Natural killer cell (primary cell): ENCODE measurements around the gene JARID2. TPM values are rescaled to one million over a fixed set of nuclear protein-coding genes. Genes with fewer than 3 reads are reported as not detected.

Experiments
- ATAC-seq, 3 donors: fragments of 150-1000 bp in 2 of 3; fragments of 200-7000 bp in 1 of 3; cut with Tn5 transposase; 1 replicate in 1 of 3; 2 replicates in 2 of 3; pipeline ENCODE4 v1.10.0; 2021; ENCODE audit warnings: mild to moderate bottlenecking in 2 of 3, moderate library complexity in 2 of 3
- DNase-seq, 2 donors: peaks; one replicate each; pipeline versions ENCODE4 v3.0.0 to v3.0.0-alpha.2; 2013 to 2021; ENCODE audit warnings: mixed read lengths in 1 of 2
- H3K27ac ChIP-seq: one replicate; pipeline ENCODE4 v1.5.1; 2013; ENCODE audit warnings: mild to moderate bottlenecking, low read length
- H3K27me3 ChIP-seq: one replicate; pipeline ENCODE4 v1.6.1; 2013; ENCODE audit warnings: low read length; ENCODE audit not compliant: control insufficient read depth, insufficient read depth
- H3K36me3 ChIP-seq: one replicate; pipeline ENCODE4 v1.6.1; 2013; ENCODE audit warnings: low read length; ENCODE audit not compliant: control insufficient read depth, insufficient read depth
- H3K4me1 ChIP-seq: one replicate; pipeline ENCODE4 v1.6.1; 2013; ENCODE audit warnings: low read length; ENCODE audit not compliant: control insufficient read depth, insufficient read depth
- H3K4me3 ChIP-seq: one replicate; pipeline ENCODE4 v1.5.1; 2013; ENCODE audit warnings: low read length
- H3K9me3 ChIP-seq: one replicate; pipeline ENCODE4 v1.6.1; 2013; ENCODE audit warnings: low read length; ENCODE audit not compliant: control insufficient read depth, insufficient read depth
- H3K27ac Mint-ChIP-seq, 2 donors: one replicate each; pipeline ENCODE4 v1.8.0; 2022; ENCODE audit warnings: mild to moderate bottlenecking in 2 of 2, mixed read lengths in 2 of 2, moderate library complexity in 1 of 2
- H3K27me3 Mint-ChIP-seq, 2 donors: one replicate each; pipeline ENCODE4 v1.8.0; 2022; ENCODE audit warnings: low read depth in 2 of 2, mixed read lengths in 2 of 2
- H3K36me3 Mint-ChIP-seq: one replicate; pipeline ENCODE4 v1.8.0; 2022; ENCODE audit warnings: mixed read lengths
- H3K4me1 Mint-ChIP-seq, 2 donors: one replicate each; pipeline ENCODE4 v1.8.0; 2022; ENCODE audit warnings: mixed read lengths in 2 of 2
- H3K4me3 Mint-ChIP-seq: one replicate; pipeline ENCODE4 v1.8.0; 2022; ENCODE audit warnings: mild to moderate bottlenecking, moderate library complexity, mixed read lengths
- H3K9me3 Mint-ChIP-seq, 2 donors: one replicate each; pipeline ENCODE4 v1.8.0; 2022; ENCODE audit warnings: mixed read lengths in 2 of 2
- CTCF ChIP-seq: fragments of 200-600 bp; IDR thresholded peaks from one replicate; pipeline ENCODE4 v1.8.0; 2022; ENCODE audit warnings: antibody characterized with exemption
- WGBS: methylation state at CpG from one replicate; pipeline ENCODE4 v1.1.7; 2013; ENCODE audit warnings: missing lambda C conversion rate; ENCODE audit not compliant: insufficient coverage; 5-methylcytosine and 5-hydroxymethylcytosine counted together
- intact Hi-C: fragments of 100-400 bp; cut with micrococcal nuclease; formaldehyde crosslinking; loops from one replicate; pipeline ENCODE4 v1.14.2; 2022
- total RNA-seq, 4 donors: library from RNA; stranded (reverse); fragments of 120-200 nt in 1 of 4; gene quantifications; one replicate each; pipeline versions ENCODE4 v1.2.3 to v1.2.4, GENCODE V29; 2013 to 2022

JARID2 gene
- total RNA-seq, 3 donors from 2014 or later (not counting 1 experiment from before 2014, with no cell fraction given): 49.9 to 60.9 (median 60.5) TPM

- Histone ChIP-seq H3K27me3 (no peaks in the 10 kb centered on the region), H3K4me3 (no peak overlapping the region), H3K36me3 (no peaks in the 10 kb centered on the region), H3K4me1 (peaks cover 34% of the 10 kb centered on the region), H3K9me3 (no peaks in the 10 kb centered on the region), H3K27ac (no peak overlapping the region)
- H3K27ac Mint-ChIP-seq: peak overlapping the region; percentile 19 to 70
- no peak for ATAC-seq
- TF ChIP-seq CTCF: no peak
- no peaks in the 10 kb centered on the region for H3K36me3 Mint-ChIP-seq
- no peaks in the 10 kb centered on the region for H3K9me3 Mint-ChIP-seq
- 48% methylated on average over 2 of the region's 2 CpGs for WGBS
- intact Hi-C loops: no loop called here
- H3K27me3 Mint-ChIP-seq: no peaks in the 10 kb centered on the region
- peaks cover 66% of the 10 kb centered on the region in 2 donors for H3K4me1 Mint-ChIP-seq
- H3K4me3 Mint-ChIP-seq: no peak overlapping the region
- no peak for DNase-seq
Measured at GRCh38 chr6:15366879-15367278, 121.0 kb downstream of the JARID2 start.

GRCh38 chr6:15368186-15368585, 122.3 kb downstream of the JARID2 start:
- no peak for TF ChIP-seq CTCF
- Mint-ChIP-seq H3K36me3 (no peaks in the 10 kb centered on the region), H3K27ac (peak overlapping the region in 1 of 2 donors; percentile 12), H3K4me3 (no peak overlapping the region), H3K27me3 (no peaks in the 10 kb centered on the region), H3K4me1 (peaks cover 68 to 69% of the 10 kb centered on the region in 2 donors), H3K9me3 (no peaks in the 10 kb centered on the region)
- Histone ChIP-seq H3K27me3 (no peaks in the 10 kb centered on the region), H3K27ac (no peak overlapping the region), H3K9me3 (no peaks in the 10 kb centered on the region), H3K36me3 (no peaks in the 10 kb centered on the region), H3K4me3 (no peak overlapping the region), H3K4me1 (peaks cover 25% of the 10 kb centered on the region)
- intact Hi-C loops: no loop called here
- ATAC-seq (no peak), DNase-seq (no peak)

- intact Hi-C loops: no loop called here
- no peak overlapping the region for H3K27ac ChIP-seq
- no peak overlapping the region for H3K4me3 ChIP-seq
- Mint-ChIP-seq H3K4me1 (peaks cover 68 to 69% of the 10 kb centered on the region in 2 donors), H3K9me3 (no peaks in the 10 kb centered on the region), H3K27ac (peak overlapping the region in 1 of 2 donors; percentile 12), H3K36me3 (no peaks in the 10 kb centered on the region), H3K27me3 (no peaks in the 10 kb centered on the region), H3K4me3 (no peak overlapping the region)
- no peaks in the 10 kb centered on the region for H3K27me3 ChIP-seq
- WGBS: 87% methylated on average over 4 of the region's 5 CpGs
- TF ChIP-seq CTCF: no peak
- peaks cover 20% of the 10 kb centered on the region for H3K4me1 ChIP-seq
- peaks cover under 1% of the 10 kb centered on the region for H3K36me3 ChIP-seq
- no peak for DNase-seq
- H3K9me3 ChIP-seq: no peaks in the 10 kb centered on the region
- no peak for ATAC-seq
Measured at GRCh38 chr6:15368873-15369272, 123.0 kb downstream of the JARID2 start.

GRCh38 chr6:15369838-15370237, 124.0 kb downstream of the JARID2 start:
- H3K4me1 ChIP-seq: peaks cover 17% of the 10 kb centered on the region
- no peak overlapping the region for H3K4me3 Mint-ChIP-seq
- DNase-seq: no peak
- H3K36me3 Mint-ChIP-seq: no peaks in the 10 kb centered on the region
- no peak overlapping the region for H3K4me3 ChIP-seq
- no peaks in the 10 kb centered on the region for H3K9me3 ChIP-seq
- H3K36me3 ChIP-seq: peaks cover 4% of the 10 kb centered on the region
- H3K4me1 Mint-ChIP-seq: peaks cover 68 to 69% of the 10 kb centered on the region in 2 donors
- H3K27ac ChIP-seq: no peak overlapping the region
- TF ChIP-seq CTCF: no peak
- H3K27me3 Mint-ChIP-seq: no peaks in the 10 kb centered on the region
- no peaks in the 10 kb centered on the region for H3K27me3 ChIP-seq
- 72% methylated on average over 4 of the region's 4 CpGs for WGBS
- no peak for ATAC-seq
- H3K9me3 Mint-ChIP-seq: no peaks in the 10 kb centered on the region
- peak overlapping the region in 1 of 2 donors; percentile 13 for H3K27ac Mint-ChIP-seq
- intact Hi-C loops: no loop called here
